NCI-H1436 (cell line): Measurements from ENCODE around the gene CARMIL1.
A peak's percentile ranks its signal among the peaks of the same experiment; 100 is the strongest.
"Not testable (repeated sequence)": the region's sequence is repeated elsewhere in the genome, so short reads cannot be mapped to it uniquely, and the experiment has no call there.

Experiments
- DNase-seq: peaks from one replicate; lab custom pipeline; 2025; lab: John Stamatoyannopoulos, UW

CARMIL1 gene

GRCh38 chr6:25578538-25578937 lies 299.4 kb downstream of the CARMIL1 start:
- DNase-seq, result no peak

DNA sequence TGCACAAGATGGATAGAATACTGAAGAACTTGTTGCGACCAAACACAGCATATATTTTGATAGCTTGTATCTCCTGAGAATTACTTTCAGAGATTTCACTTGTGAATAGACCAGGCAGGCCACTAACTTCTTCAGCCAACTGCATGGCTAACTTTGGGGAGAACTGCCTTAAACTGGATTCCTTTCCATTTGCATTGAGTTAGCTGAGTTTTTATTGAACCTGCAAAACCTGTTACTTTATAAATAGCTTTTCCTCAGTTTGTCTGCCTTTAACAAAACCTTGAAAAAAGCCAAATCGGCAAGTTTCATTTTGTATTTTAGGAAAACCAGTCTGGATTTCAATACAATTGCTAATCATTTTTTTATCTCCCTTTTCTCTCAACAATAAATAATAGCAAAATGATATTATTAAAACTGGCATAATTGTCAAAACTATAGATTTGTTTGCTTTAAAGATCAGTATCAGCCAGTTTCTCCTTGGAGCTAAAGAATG lies 300.3 kb downstream of the CARMIL1 start:
- DNase-seq, result no peak

- no peak for DNase-seq
These were observed 300.8 kb downstream of the CARMIL1 start for GRCh38 chr6:25579902-25580495.

DNA sequence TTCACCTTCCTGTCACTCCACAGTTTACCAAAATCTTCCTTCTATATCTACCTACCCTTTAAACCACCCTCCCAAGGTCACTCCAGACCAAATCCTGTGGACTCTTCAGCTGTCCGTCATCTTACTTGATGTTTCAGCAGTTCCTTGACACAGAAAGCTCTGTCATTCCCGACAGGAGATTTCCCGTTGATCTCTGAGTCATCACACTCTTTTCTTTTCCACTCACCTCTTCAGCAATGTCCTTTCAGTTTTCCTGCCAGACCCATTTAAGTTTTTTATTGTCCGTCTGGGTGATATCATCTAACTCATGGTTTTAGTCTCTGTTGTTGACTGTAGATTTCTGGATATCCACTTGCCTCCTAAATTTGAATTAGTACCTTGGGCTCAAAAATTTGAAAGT lies 302.9 kb downstream of the CARMIL1 start:
- DNase-seq, result no peak

GRCh38 chr6:25583099-25583498 lies 303.9 kb downstream of the CARMIL1 start:
- DNase-seq, result no peak

GRCh38 chr6:25583906-25584305 lies 304.7 kb downstream of the CARMIL1 start:
- DNase-seq, result no peak

DNA sequence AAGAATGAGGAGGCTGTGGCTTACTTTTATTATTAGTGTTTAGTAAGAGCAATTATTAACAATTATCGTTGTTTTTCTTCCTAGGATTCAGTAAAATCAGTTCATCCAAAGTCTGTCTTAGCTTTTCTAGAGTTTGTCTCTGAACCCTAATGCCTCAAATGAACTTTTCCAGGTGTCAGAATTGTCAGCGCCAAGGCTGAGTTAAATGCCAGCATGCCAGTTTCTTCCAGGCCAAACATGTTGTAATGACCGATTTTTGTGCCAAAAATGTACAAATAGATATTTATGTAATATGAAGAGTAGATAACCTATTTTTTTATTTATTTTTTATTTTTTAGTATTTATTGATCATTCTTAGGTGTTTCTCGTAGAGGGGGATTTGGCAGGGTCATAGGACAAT lies 306.1 kb downstream of the CARMIL1 start:
- DNase-seq, result no peak

DNA sequence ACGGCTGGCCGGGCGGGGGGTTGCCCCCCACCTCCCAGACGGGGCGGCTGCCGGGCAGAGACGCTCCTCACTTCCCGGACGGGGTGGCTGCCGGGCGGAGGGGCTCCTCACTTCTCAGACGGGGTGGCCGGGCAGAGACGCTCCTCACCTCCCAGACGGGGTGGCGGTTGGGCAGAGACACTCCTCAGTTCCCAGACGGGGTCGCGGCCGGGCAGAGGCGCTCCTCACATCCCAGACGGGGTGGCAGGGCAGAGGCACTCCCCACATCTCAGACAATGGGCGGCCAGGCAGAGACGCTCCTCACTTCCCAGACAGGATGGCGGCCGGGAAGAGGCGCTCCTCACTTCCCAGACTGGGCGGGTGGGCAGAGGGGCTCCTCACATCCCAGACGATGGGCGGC lies 306.9 kb downstream of the CARMIL1 start:
- DNase-seq, result not testable (repeated sequence)

GRCh38 chr6:25586927-25587326 lies 307.8 kb downstream of the CARMIL1 start:
- no peak for DNase-seq

GRCh38 chr6:25590986-25591385 lies 311.8 kb downstream of the CARMIL1 start:
- DNase-seq, result no peak

DNA sequence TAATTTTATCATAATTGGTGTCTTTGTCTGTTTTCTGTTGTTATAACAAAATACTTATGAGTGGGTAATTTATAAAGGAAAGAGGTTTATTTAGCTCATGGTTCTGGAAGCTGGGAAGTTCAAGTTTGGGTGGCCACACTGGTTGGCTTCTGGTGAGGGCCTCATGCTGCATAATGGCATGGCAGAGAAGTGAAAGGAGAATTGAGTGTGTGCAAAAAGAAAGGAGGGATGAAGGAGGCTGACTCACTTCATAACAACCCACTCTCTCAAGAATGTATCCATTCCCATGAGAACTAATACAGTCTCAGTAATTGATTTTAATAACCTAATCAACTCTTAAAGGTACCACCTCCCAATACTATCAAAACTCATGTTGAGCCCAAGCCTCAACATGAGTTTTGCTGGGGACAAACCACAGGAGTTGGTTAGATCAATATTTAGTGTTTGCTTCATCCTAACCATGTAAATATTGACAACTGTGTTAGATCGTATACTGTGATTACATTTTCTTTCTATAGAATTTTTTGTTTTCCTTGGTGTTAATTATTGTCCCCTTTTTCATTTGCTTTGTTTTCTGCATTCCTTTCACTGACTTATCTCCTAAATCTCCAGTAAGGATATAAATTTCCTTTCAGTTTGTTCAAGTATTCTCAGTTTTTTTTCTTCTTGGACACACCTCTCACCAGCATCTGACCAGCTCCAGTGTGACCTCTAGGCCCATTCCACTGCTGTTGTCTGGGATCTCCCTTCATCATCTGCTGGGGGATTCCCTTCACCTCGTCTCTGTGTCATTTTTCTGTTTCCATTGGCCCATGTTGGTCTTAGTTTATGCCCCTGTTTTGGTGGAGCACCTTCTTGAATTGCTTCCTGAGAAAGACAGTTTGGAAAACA lies 318.0 kb downstream of the CARMIL1 start:
- no peak for DNase-seq

DNA sequence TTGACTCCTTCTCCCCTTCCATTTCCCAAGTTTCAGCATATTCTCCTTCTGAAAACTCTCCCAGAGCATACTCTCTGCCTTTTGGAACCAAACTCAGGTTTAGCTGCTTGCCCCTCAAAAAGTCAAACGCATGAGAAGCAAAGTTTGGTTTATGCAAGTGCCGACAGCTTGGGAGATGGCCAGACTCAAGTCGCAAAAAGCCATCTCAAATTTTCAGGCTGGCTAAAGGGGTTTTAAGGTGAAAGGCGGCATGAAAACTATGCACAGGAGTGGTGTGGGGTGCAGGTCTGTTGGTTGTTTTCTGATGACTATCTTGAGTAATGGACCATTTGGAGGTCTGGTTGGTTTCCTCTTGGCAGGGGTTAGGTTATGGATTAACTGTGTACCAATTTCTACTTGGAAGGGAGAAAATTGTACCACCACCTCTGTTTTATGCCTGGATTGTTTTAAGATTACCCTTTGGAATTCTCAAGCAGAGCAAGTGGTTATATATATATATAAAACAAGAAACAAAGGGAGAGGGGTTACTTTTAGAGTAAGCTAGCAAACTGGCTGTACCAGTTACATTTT lies 320.4 kb downstream of the CARMIL1 start:
- no peak for DNase-seq

- DNase-seq, result peak; percentile 63
These were observed 322.9 kb downstream of the CARMIL1 start for GRCh38 chr6:25601800-25602673.

- no peak for DNase-seq
These were observed 323.5 kb downstream of the CARMIL1 start for GRCh38 chr6:25602674-25602982.

- no peak for DNase-seq
These were observed 324.1 kb downstream of the CARMIL1 start for GRCh38 chr6:25603251-25603650.

GRCh38 chr6:25606151-25606550 lies 327.0 kb downstream of the CARMIL1 start:
- DNase-seq, result no peak

DNA sequence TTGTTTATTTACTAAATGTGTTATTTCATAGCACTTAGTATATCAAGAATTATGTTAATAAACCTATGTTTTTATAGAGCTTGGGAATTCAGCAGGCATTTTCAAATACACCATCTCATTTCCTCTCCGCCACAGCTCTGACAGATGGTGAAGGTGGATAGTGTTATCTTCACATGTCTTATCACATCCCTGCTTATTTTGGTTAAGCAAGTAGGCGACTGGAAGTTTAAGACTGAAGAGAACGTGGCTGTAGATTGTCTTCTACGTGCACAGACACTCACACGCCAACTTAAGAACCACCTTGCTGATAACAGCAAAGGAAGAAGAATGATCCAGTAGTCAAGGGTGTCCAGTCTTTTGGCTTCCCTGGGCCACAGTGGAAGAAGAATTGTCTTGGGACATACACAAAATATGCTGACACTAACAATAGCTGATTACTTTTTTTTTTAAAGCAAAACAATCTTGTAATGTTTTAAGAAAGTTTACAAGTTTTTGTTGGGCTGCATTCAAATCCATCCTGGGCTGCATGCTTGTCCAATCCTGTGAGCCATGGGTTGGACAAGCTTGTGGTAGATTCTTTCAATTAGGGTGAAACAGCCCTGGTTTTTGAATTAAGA lies 329.5 kb downstream of the CARMIL1 start:
- DNase-seq, result no peak

DNA sequence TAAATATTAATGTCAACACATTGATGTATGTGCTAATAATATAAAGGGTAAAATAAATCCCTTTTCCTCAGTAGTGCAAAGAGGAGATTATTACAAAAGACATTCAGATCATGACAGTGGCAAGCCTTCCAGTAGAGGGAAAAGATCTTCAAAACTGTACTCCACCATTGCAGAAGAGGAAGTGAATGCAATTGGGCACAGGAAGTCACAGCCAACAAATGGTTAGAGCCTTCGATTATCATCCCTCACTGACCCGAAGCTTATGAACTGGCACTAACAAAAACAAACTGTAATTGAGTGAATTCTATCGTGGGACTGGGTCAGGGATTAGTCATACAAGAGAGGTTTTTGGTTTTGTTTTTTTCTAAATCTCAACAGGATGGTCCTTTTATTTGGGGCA lies 333.5 kb downstream of the CARMIL1 start:
- DNase-seq, result no peak

GRCh38 chr6:25613415-25613814 lies 334.2 kb downstream of the CARMIL1 start:
- no peak for DNase-seq

- no peak for DNase-seq
These were observed 334.9 kb downstream of the CARMIL1 start for GRCh38 chr6:25614052-25614451.

DNA sequence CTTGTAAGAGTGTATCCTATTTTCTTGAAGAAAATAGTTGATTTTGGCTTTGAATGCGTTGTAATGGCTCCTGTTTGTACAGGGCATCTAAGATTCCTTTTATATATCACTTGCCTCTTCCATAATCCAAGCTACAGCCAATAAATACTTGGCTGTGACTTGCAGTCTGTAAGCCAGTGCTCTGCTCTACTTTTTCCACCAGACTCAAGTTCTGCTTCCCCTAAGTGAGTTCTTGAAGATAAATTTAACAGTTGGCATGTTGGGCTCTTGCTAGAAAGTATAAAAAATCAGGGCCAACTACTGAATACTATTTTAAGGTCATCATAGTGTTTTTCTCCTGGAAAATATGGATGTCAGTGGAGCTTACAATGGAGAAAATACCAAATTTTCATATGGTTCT lies 336.3 kb downstream of the CARMIL1 start:
- no peak for DNase-seq

GRCh38 chr6:25617997-25618396 lies 338.8 kb downstream of the CARMIL1 start:
- no peak for DNase-seq
